Measurements from ENCODE around the gene SMAD1. TPM values are rescaled to one million over a fixed set of nuclear protein-coding genes. Genes with fewer than 3 reads are reported as not detected.

SMAD1 gene
- total and polyA plus RNA-seq, 2 of the 4 experiments (the other 2 are of a cell fraction): 11.6 to 17.6 TPM

DNA sequence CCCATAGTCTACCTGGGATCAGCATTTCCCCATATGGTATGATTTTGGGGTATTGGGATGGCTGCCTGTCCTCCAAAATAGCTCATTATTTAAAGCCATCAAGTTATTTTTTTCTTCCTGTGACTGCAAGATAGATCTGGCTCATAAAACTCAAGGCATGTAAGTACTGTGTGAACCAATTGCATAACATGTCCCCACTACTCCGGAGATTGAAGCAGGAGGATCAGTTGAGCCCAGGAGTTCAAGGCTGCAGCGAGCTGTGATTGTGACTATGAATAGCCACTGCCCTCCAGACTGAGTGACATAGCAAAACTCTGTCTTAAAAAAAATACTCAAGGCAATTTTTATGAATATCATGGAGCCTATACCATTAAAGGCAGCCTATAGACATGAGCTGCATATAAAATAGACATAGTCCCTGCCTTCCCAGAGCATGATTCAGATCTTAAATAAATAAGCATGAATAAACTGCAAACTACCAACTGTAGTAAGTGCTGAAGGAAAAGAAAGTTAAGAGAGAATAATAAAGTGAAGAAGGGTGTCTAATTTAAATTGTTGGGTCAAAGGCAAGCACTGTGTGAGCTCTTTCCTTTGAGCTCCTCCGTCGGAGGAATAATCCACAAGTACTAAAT lies 120.6 kb downstream of the SMAD1 start:
- Histone ChIP-seq H3K27me3 (ENCODE audit: control insufficient read depth, insufficient read depth, low read length) (no peaks in the 10 kb centered on the region; the same call in 1 of the 2 replicates), H4K5ac (ENCODE audit: low read depth, low read length) (no peak overlapping the region), H3K4me2 (ENCODE audit: low read depth, low read length) (no peak overlapping the region), H2BK20ac (ENCODE audit: low read depth, low read length) (no peak overlapping the region), H4K20me1 (ENCODE audit: insufficient read depth, low read length) (no peaks in the 10 kb centered on the region), H2BK5ac (ENCODE audit: low read depth, low read length, poor library complexity, severe bottlenecking) (no peak overlapping the region), H2BK15ac (ENCODE audit: low read depth, low read length) (no peak overlapping the region), H3K4ac (ENCODE audit: low read depth, low read length) (no peak overlapping the region), H4K91ac (ENCODE audit: insufficient read depth, low read depth, low read length) (no peak overlapping the region), H3K4me3 (ENCODE audit: insufficient read depth, low read depth, low read length) (no peak overlapping the region), H2AK5ac (ENCODE audit: low read depth, low read length) (no peak overlapping the region), H2BK120ac (ENCODE audit: low read depth, low read length) (no peak overlapping the region), H3K23ac (ENCODE audit: low read depth, low read length) (no peak overlapping the region), H3K27ac (ENCODE audit: insufficient read depth, low read length) (no peak overlapping the region), H2AK9ac (replicated peaks; ENCODE audit: low read depth, low read length, poor library complexity) (no peak overlapping the region), H2AFZ (replicated peaks; ENCODE audit: low read length, poor library complexity) (no peak overlapping the region), H3K9me3 (ENCODE audit: control insufficient read depth, insufficient read depth, low read length) (no peaks in the 10 kb centered on the region), H3K79me1 (ENCODE audit: low read depth in 1 of 2, low read length in 2 of 2) (no peaks in the 10 kb centered on the region), H3K9ac (ENCODE audit: low read depth, low read length) (no peak overlapping the region), H3K36me3 (ENCODE audit: control insufficient read depth, insufficient read depth, low read length) (no peaks in the 10 kb centered on the region), H3K9me1 (ENCODE audit: insufficient read depth, low read length) (no peaks in the 10 kb centered on the region), H3K18ac (ENCODE audit: low read depth, low read length) (no peak overlapping the region), H3K4me1 (ENCODE audit: control insufficient read depth, insufficient read depth, low read length) (peaks cover 3% of the 10 kb centered on the region; the same call in 1 of the 2 replicates), H3K14ac (replicated peaks; ENCODE audit: low read depth, low read length) (no peak overlapping the region), H4K8ac (ENCODE audit: low read depth in 2 of 2, low read length in 2 of 2) (no peak overlapping the region), H3K56ac (ENCODE audit: extremely low read depth, insufficient read depth, low read length) (no peak overlapping the region)
- in situ Hi-C loops (cut with MboI; ENCODE audit: low sequenced_read_pairs): loop anchor here (10.0 to 25.0 kb wide), 2 partner anchors 117 to 390 kb away; partner anchors contain the start of gene SMAD1
- DNase-seq: peak; percentile 25
- WGBS, 2 experiments (ENCODE audit: extremely low coverage in 2 of 2, insufficient read length in 1 of 2): 76% methylated on average over 2 of the region's 4 CpGs; no CpG with 5 or more reads in 1 of the 2 experiments
- peak; percentile 85 for ATAC-seq (ENCODE audit: low read depth)
- POLR2A ChIA-PET (ENCODE audit: unreplicated experiment): no interaction called here
- dilution Hi-C loops (cut with HindIII; ENCODE audit: low sequenced_read_pairs, unreplicated experiment): no loop called here
- intact Hi-C loops (cut with micrococcal nuclease): no loop called here
- BruUV-seq (replicated peaks): no TSS peak
- TF ChIP-seq CEBPB (IDR thresholded peaks at IDR 0.05; ENCODE audit: low read depth, low read length) (no peak), RCOR1 (IDR thresholded peaks at IDR 0.05; ENCODE audit: insufficient replicate concordance, low read length) (no peak), MXI1 (IDR thresholded peaks at IDR 0.05; ENCODE audit: borderline replicate concordance, low read depth, low read length) (no peak), RAD21 (IDR thresholded peaks at IDR 0.05; ENCODE audit: low read length) (no peak)
- TF ChIP-seq, protein P1, sequence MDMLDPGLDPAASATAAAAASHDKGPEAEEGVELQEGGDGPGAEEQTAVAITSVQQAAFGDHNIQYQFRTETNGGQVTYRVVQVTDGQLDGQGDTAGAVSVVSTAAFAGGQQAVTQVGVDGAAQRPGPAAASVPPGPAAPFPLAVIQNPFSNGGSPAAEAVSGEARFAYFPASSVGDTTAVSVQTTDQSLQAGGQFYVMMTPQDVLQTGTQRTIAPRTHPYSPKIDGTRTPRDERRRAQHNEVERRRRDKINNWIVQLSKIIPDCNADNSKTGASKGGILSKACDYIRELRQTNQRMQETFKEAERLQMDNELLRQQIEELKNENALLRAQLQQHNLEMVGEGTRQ (IDR thresholded peaks at IDR 0.05; ENCODE audit: low read depth, low read length): no peak
- CTCF ChIA-PET: interaction anchor here (1.3 to 1.6 kb wide), 2 partner anchors 8 to 362 kb away, joined by 3 to 6 read pairs; no protein-coding TSS in a partner anchor
